Measurements from ENCODE around the gene PRF1. TPM values are rescaled to one million over a fixed set of nuclear protein-coding genes. Genes with fewer than 3 reads are reported as not detected.

Gene PRF1
- total and polyA plus RNA-seq, 2 of the 13 experiments (the other 11 are each of a cell fraction or from before 2014, with no cell fraction given) = 1.00 to 1.4 TPM

DNA sequence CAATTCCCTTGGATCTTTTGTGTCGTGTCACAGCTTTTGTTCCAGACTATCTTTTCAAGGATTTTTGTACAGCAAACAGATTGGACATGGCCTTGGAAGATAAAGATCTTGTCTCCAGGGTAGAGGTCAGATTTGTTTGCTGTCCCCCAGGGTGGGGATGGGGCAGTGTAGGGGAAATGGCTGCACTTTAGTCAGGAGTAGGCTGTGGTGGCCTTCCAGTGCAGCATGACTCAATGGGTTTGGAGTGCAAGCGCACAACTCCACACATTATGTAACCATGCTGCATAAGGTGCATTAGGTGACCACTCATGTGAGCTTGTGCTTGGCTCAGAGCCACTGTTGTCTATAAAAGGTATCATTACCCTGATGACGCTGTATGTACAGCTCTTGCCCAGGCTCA lies 45.9 kb upstream of the PRF1 start (continued):
- TF ChIP-seq ZFP36L1 (CRISPR knock-in tag; IDR thresholded peaks at IDR 0.05) = no peak
- peak; percentile 77 for TF ChIP-seq GFI1 (CRISPR knock-in tag; IDR thresholded peaks at IDR 0.05; ENCODE audit: borderline replicate concordance)
- no peak for TF ChIP-seq ZNF614 (CRISPR knock-in tag; IDR thresholded peaks at IDR 0.05; ENCODE audit: borderline replicate concordance)
- TF ChIP-seq NFIB (CRISPR knock-in tag; IDR thresholded peaks at IDR 0.05; ENCODE audit: borderline replicate concordance) = no peak
- no peak for TF ChIP-seq RAD51 (IDR thresholded peaks at IDR 0.05; ENCODE audit: borderline replicate concordance)
- TF ChIP-seq CEBPB (IDR thresholded peaks at IDR 0.05; ENCODE audit: borderline replicate concordance, low read depth, low read length) = no peak
- TF ChIP-seq GATAD2A (CRISPR knock-in tag; IDR thresholded peaks at IDR 0.05) = 0 out of 2 replicates have a peak, but pooled peaks have one; percentile 14
- no peak for TF ChIP-seq NFKB2 (CRISPR knock-in tag; IDR thresholded peaks at IDR 0.05; ENCODE audit: borderline replicate concordance)
- TF ChIP-seq THAP9 (CRISPR knock-in tag; IDR thresholded peaks at IDR 0.05; ENCODE audit: borderline replicate concordance) = no peak
- no peak for TF ChIP-seq RAD21 (CRISPR knock-in tag; IDR thresholded peaks at IDR 0.05)
- TF ChIP-seq ZNF569 (CRISPR knock-in tag; IDR thresholded peaks at IDR 0.05; ENCODE audit: borderline replicate concordance) = no peak
- peak; percentile 31 for TF ChIP-seq SKI (IDR thresholded peaks at IDR 0.05; ENCODE audit: partially characterized antibody)
- TF ChIP-seq HNRNPH1 (optimal IDR thresholded peaks at IDR 0.05; ENCODE audit: low read depth, low read length) = no peak
- TF ChIP-seq ZNF501 (CRISPR knock-in tag; IDR thresholded peaks at IDR 0.05) = no peak
